Measurements from ENCODE around the gene RAB15.
A peak's percentile ranks its signal among the peaks of the same experiment; 100 is the strongest.

Gene RAB15

DNA sequence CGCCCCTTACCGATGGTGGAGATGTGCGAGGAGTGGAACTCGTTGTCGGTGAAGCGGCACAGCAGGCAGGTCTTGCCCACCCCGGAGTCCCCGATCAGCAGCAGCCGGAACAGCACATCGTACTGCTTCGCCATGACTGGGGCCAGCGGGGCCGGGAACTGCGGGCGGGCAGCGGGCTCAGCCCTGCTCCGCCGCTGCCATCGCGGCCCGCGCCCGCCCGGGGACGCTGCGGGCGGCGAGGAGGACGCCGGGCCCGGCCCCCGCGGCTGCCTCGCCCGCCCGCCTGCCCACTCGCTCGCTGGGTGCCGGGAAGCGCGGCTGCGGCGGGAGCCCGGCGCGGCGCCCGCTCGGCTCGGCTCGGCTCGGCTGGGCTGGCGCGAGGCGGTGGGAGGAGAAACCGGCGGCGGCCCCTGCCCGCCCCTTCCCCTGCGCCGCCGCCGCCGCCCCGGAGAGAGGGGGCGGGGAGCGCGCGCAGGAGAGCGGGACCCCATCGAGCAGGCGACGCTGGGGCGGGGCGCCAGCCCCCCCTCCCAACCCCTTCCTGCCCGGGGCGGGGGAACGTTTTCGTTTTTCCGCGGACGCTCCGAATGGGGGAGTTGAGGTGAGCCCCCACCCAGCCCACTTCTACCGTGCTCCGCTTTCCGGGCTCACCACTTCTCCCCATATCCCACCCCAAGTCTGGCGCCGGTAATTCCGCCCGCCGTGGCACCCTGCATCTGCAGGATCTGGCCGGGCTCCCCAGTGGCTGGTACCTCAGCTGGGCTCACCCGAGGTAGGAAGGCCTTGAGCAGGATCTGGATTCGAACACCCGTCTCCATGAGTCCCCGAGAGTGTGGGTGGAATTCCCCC lies at the start of gene RAB15:
RAB15 (minus strand) TSS at position 394 of the 849 bp plus-strand sequence; CDS start at position 134, 260 bp downstream.
- peak in 1 of 2 experiments; percentile 53 for DNase-seq

DNA sequence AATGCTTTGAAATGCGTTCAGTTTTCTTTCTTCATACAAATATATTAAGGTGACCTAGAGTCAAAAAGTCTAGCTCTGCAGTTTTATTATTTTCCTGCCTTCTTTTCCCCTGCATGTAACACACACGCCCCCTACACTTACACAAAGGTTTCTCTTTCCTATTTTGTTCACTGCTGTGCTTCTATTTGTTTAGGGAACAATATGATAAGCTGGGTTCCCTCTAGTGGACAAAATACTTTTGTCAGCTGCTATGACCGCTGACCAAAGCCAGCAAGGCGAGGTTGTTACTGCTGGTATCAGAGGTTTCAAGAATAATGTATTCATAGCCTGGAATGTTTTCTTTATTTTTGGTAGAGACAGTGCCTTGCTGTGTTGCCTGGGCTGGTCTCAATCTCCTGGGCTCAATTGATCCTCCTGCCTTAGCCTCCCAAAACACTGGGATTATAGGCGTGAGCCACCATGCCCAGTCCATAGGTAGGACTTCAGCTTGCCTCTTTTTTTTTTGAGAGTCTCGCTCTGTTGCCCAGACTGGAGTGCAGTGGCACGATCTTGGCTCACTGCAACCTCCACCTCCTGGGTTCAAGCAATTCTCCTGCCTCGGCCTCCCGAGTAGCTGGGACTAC lies 47.9 kb upstream of the RAB15 start:
- peak; percentile 65 to 70 for DNase-seq

DNA sequence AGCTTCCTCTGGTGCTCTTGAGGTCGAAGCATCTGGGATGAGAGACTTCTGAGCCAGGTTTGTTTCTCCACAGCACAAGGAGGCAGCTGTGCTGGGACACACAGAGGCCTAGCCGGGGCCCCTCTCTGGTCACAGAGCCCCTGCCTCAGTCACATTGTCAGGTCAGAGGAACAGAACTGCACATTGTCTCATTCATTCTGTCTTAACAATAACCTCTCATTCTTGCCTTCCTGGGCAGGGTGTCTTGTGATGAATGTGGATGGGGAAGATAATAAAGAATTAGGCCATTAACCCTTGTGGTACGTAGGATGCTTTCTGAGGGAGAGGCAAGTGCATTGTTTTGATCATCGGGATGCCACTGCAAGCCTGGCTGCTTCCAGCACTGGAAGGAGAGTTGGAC lies 44.3 kb upstream of the RAB15 start:
- no peak for DNase-seq

- no peak for DNase-seq
Observed at GRCh38 chr14:65015391-65015790, 43.3 kb upstream of the RAB15 start.

GRCh38 chr14:65012353-65012752 lies 40.2 kb upstream of the RAB15 start:
- no peak for DNase-seq

DNA sequence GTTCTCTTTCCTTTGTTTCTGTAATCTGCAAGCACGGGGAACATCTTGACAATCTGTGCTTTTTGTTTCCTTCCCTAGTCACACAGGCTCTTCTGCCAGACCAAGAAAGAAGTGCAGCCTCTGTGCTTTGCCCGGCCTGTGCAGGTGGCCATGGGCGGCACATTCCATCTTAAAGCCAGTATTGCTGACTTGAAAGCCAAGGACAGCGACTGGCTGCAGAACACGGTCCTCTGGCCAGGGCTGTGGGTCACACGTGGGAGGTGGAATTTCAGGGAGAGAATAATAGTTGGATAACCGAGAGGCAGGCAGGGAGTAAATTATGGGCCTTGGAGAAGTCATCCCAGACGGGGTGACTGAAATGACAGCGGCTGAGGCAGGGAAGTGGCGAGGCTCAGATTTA lies 39.4 kb upstream of the RAB15 start:
- no peak for DNase-seq

- DNase-seq = no peak
Observed at GRCh38 chr14:65010211-65010931, 38.2 kb upstream of the RAB15 start.

- DNase-seq = no peak
Observed at GRCh38 chr14:65007202-65007601, 35.1 kb upstream of the RAB15 start.

- no peak for DNase-seq
Observed at GRCh38 chr14:65006261-65006721, 34.2 kb upstream of the RAB15 start.

DNA sequence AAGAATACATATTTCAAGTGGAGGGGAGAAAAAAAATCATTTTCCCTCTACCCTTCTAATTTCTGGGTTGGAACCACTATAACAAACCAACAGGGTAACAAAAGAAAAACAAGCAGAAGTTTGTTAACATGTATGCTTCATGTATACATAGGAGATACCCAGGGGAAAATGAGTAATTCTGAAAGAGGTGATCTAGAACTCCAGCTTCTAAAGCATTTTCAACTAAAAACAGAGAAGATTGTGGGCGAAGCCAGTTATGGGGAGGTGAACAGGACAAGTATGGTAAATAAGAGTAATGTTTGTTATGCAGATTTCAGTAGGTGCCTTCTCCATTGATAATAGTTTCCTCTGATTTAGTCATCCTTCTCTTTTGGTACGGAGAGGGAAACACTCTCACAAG lies 31.3 kb upstream of the RAB15 start:
- no peak for DNase-seq

DNA sequence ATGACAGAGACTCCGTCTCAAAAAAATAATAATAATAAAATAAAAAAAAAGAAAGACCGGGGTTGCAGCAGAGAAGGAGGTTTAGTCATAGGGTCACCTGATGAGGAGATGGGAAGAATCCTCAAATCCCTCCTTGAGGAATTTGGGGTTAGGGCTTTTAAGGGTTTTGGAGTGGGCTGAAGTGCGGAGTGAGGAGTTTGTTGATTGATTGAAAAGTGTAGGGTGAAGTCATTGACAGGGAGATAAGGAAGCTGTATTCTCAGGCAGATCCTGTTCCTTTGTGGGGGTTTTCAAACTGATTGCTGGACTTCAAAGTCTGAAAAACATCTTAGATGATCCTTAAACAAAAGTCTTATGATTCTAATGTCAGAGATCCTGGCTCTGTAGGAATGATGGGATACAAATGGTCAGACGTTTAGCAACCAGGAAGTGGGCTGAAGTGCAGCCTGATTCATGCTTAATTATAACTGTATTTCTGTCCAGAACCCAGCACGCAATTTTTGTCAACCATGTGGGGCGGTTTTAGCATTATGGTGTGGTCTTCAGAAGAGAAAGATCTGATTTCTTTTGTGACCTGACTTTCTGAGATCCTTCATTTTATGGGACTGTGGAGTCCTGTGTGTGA lies 30.6 kb upstream of the RAB15 start:
- DNase-seq = no peak

DNA sequence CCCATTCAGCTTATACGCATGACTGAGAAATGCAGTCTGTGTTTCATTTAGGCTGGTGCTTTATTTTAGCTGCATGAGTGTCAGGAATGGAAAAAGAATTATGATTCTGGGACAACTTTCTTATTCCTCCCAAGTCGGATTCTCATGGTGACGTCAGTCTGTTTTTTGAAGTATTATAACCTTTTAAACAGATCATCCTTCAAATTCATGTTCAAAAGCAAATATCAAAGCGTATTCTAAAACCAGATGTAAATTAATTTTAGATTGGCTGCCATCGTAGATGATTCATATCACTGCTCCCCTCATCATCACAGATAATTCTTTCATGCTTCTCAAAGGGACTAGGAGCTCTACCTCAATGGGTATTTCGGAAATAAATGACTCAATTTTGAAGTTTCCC lies 29.6 kb upstream of the RAB15 start:
- no peak for DNase-seq

DNA sequence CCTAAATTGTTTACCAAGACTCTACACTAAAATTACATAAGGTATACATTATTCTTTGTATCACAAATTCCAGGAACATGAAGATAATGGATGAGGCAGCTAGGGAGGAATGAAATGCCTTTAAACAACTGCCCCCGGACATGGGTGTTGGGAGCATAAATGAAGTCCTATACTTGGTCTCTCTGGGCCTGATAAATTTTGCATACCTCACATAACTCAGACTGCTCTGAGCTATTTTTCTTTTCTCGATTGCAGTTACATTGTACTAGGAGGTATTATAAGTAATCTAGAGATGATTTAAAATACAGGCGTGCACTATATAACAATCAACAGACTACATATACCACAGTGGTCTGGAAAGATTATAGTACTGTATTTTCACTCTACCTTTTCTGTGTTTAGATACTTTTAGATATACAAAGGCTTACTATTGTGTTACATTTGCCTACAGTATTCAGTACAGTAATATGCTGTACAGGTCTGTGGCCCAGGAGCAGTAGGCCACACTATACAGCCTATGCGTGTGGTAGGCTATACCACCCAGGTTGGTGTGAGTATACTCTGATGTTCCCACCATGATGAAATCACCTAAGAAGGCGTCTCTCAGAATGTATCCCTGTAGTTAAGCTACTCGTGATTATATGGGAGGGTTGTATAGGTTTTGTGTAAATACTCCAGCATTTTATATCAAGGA lies 28.9 kb upstream of the RAB15 start:
- no peak for DNase-seq

DNA sequence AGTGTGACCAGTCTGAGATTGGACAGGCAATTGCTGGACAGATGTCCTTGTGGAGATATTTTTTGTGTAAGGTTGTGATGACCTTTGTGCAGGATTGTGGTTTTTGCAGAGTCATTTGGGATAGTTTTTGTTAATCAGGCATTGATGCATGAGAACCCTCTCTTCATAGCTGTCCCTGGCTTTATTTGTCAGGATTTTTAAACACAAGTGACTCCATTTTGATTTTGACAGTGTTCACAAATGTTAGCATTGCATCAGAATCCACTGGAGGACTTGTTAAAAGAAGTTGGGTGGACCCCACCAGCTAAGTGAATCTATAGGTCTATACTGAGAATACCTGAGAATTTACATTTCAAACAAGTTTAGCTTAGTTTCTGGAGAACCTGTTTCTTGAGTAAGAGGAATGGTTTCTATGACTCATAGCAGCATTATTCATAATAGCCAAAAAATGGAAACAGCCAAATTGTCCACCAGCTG lies 26.4 kb upstream of the RAB15 start:
- no peak for DNase-seq

DNA sequence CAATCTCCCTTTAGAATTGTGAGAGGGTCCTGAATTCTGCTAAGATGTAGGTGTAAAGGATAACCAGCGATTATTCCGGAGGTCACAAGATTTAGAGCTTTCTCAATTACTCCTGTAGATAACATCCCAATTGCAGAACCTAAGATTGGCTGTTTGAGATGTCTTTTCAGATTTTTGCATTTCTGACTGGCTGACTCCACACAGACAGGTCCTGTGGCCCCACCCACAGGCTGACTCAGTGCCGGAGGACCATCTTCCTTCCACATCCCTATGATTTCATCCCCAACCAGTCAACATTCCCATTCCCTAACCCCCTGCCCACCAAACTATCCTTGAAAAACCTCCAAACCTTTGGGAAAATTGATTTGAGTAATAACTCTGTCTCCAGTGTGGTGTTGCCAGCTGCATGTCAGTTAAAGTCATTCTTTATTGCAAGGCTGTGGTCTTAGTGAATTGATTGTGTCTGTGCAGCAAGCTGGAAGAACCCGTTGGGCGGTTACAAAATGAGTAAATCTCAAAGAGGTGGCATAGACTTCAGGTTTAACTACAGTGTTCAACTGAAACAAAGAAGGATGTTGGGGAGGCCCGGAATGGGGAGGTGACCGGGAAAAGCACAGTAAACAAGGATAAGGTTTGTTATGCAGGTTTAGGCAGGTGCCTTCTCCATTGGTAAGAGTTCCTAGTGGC lies 25.1 kb upstream of the RAB15 start:
- DNase-seq = no peak

- no peak for DNase-seq
Observed at GRCh38 chr14:64995291-64995690, 23.2 kb upstream of the RAB15 start.

DNA sequence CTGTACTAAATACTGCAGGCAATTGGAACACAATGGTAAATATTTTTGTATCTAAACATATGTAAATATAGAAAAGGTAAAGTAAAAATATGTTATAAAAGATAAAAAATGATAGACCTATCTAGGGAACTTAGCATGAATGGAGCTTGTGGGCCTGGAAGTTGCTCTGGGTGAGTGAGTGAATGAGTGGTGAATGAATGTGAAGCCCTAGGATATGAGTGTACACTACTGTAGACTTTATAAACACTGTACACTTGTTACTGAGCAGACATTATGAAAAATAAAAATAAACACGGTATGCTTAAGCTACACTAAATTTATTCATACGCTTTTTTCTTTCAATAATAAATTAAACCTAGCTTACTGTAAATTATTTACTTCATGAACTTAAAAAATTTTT lies 22.4 kb upstream of the RAB15 start:
- DNase-seq = no peak

- no peak for DNase-seq
Observed at GRCh38 chr14:64993266-64993930, 21.3 kb upstream of the RAB15 start.

GRCh38 chr14:64992328-64992885 lies 20.3 kb upstream of the RAB15 start:
- no peak for DNase-seq

GRCh38 chr14:64990939-64991338 lies 18.8 kb upstream of the RAB15 start:
- DNase-seq = no peak

GRCh38 chr14:64990296-64990695 lies 18.2 kb upstream of the RAB15 start:
- no peak for DNase-seq

Data from NCI-H526 (cell line).